GM23338 (cell line): ENCODE measurements around the gene TFDP1. TPM values are rescaled to one million over a fixed set of nuclear protein-coding genes. Genes with fewer than 3 reads are reported as not detected.

Source experiments
- CREB1 ChIP-seq: fragments of 250-450 bp; sonication (Bioruptor Pico); IDR thresholded peaks from 2 replicates; pipeline ENCODE4 v1.5.0; 2020; ENCODE audit warnings: low read depth, mild to moderate bottlenecking, moderate library complexity
- EZH2 ChIP-seq: fragments of 200-600 bp; sonication (generic); IDR thresholded peaks from one replicate; pipeline ENCODE4 v1.8.0; 2017; ENCODE audit warnings: antibody characterized with exemption, mild to moderate bottlenecking, low read depth; ENCODE audit not compliant: unreplicated experiment
- EZH2phosphoT487 ChIP-seq: fragments of 200-600 bp; sonication (generic); IDR thresholded peaks from one replicate; pipeline ENCODE4 v1.8.1; 2018; ENCODE audit warnings: antibody characterized with exemption; ENCODE audit not compliant: unreplicated experiment
- JUNB ChIP-seq: IDR thresholded peaks from one replicate; pipeline ENCODE4 v1.6.1; 2016; ENCODE audit warnings: antibody characterized with exemption; ENCODE audit not compliant: unreplicated experiment
- REST ChIP-seq: IDR thresholded peaks from one replicate; pipeline ENCODE4 v1.6.1; 2018; ENCODE audit warnings: antibody characterized with exemption; ENCODE audit not compliant: unreplicated experiment
- STAT1 ChIP-seq: IDR thresholded peaks from one replicate; pipeline ENCODE4 v1.6.1; 2016; ENCODE audit warnings: antibody characterized with exemption; ENCODE audit not compliant: unreplicated experiment
- ZNF331 ChIP-seq: fragments of 250-450 bp; sonication (Bioruptor Pico); IDR thresholded peaks from 2 replicates; pipeline ENCODE4 v1.5.0; 2020; ENCODE audit warnings: low read depth, mild to moderate bottlenecking, moderate library complexity
- ZNF462 ChIP-seq: fragments of 250-450 bp; sonication (Bioruptor Pico); IDR thresholded peaks from 2 replicates; pipeline ENCODE4 v1.5.0; 2020; ENCODE audit warnings: mild to moderate bottlenecking, moderate library complexity
- polyA plus RNA-seq: library from polyadenylated mRNA; unstranded; fragments of >200 nt; fragmentation: Nextera tagmentation; extraction: Ambion mirVana; gene quantifications from 2 replicates; pipeline ENCODE4 v1.2.1, GENCODE V29; 2016
- total RNA-seq: library from RNA; depleted of rRNA; stranded (reverse); fragments of >200 nt; shearing (Covaris generic); gene quantifications from 2 replicates; pipeline ENCODE4 v1.2.3, GENCODE V29; 2014

Gene TFDP1
- total and polyA plus RNA-seq, 2 experiments from 2014 or later: 42.9 to 80.0 TPM

- TF ChIP-seq ZNF462 (no peak), STAT1 (no peak), JUNB (no peak), REST (no peak), CREB1 (CRISPR knock-in tag) (no peak), EZH2phosphoT487 (no peak), ZNF331 (CRISPR knock-in tag) (no peak), EZH2 (no peak)
These were observed 37.1 kb upstream of the TFDP1 start (continued) for GRCh38 chr13:113547238-113547971.
